ENCODE data around the gene KCNK2.

KCNK2 gene

GRCh38 chr1:215243345-215244054 is 161.0 kb downstream of the KCNK2 start:
- no peaks in the 10 kb centered on the region for H3K27me3 ChIP-seq (ENCODE audit: insufficient read depth, poor library complexity, severe bottlenecking)
- ATAC-seq (ENCODE audit: low read depth) (no peak), DNase-seq (ENCODE audit: low spot score) (no peak)
- H3K36me3 ChIP-seq (ENCODE audit: low read depth): no peaks in the 10 kb centered on the region
- no peaks in the 10 kb centered on the region for H3K9me3 ChIP-seq (ENCODE audit: severe bottlenecking)
- no peak overlapping the region for H3K27ac ChIP-seq (ENCODE audit: poor library complexity, severe bottlenecking)
- no peak for TF ChIP-seq CTCF (IDR thresholded peaks at IDR 0.05; ENCODE audit: poor library complexity, severe bottlenecking)
- H3K4me1 ChIP-seq (ENCODE audit: insufficient read depth, poor library complexity, severe bottlenecking): no peaks in the 10 kb centered on the region
- H3K4me3 ChIP-seq (ENCODE audit: severe bottlenecking): no peak overlapping the region

- Histone ChIP-seq H3K4me1 (ENCODE audit: insufficient read depth, poor library complexity, severe bottlenecking) (no peaks in the 10 kb centered on the region), H3K27me3 (ENCODE audit: insufficient read depth, poor library complexity, severe bottlenecking) (no peaks in the 10 kb centered on the region), H3K9me3 (ENCODE audit: severe bottlenecking) (no peaks in the 10 kb centered on the region), H3K4me3 (ENCODE audit: severe bottlenecking) (no peak overlapping the region), H3K36me3 (ENCODE audit: low read depth) (no peaks in the 10 kb centered on the region), H3K27ac (ENCODE audit: poor library complexity, severe bottlenecking) (no peak overlapping the region)
- ATAC-seq (ENCODE audit: low read depth): no peak
- no peak for TF ChIP-seq CTCF (IDR thresholded peaks at IDR 0.05; ENCODE audit: poor library complexity, severe bottlenecking)
- DNase-seq (ENCODE audit: low spot score): no peak
Observed at GRCh38 chr1:215250913-215251312, 168.4 kb downstream of the KCNK2 start.

- DNase-seq (ENCODE audit: low spot score) (no peak), ATAC-seq (ENCODE audit: low read depth) (no peak)
- no peaks in the 10 kb centered on the region for H3K9me3 ChIP-seq (ENCODE audit: severe bottlenecking)
- no peak for TF ChIP-seq CTCF (IDR thresholded peaks at IDR 0.05; ENCODE audit: poor library complexity, severe bottlenecking)
- no peak overlapping the region for H3K4me3 ChIP-seq (ENCODE audit: severe bottlenecking)
- no peaks in the 10 kb centered on the region for H3K4me1 ChIP-seq (ENCODE audit: insufficient read depth, poor library complexity, severe bottlenecking)
- H3K27me3 ChIP-seq (ENCODE audit: insufficient read depth, poor library complexity, severe bottlenecking): no peaks in the 10 kb centered on the region
- H3K36me3 ChIP-seq (ENCODE audit: low read depth): no peaks in the 10 kb centered on the region
- no peak overlapping the region for H3K27ac ChIP-seq (ENCODE audit: poor library complexity, severe bottlenecking)
Observed at GRCh38 chr1:215251428-215251827, 168.9 kb downstream of the KCNK2 start.

- H3K4me1 ChIP-seq (ENCODE audit: insufficient read depth, poor library complexity, severe bottlenecking): no peaks in the 10 kb centered on the region
- H3K4me3 ChIP-seq (ENCODE audit: severe bottlenecking): no peak overlapping the region
- H3K36me3 ChIP-seq (ENCODE audit: low read depth): no peaks in the 10 kb centered on the region
- no peaks in the 10 kb centered on the region for H3K9me3 ChIP-seq (ENCODE audit: severe bottlenecking)
- H3K27ac ChIP-seq (ENCODE audit: poor library complexity, severe bottlenecking): no peak overlapping the region
- H3K27me3 ChIP-seq (ENCODE audit: insufficient read depth, poor library complexity, severe bottlenecking): no peaks in the 10 kb centered on the region
- DNase-seq (ENCODE audit: low spot score): no peak
- no peak for ATAC-seq (ENCODE audit: low read depth)
- no peak for TF ChIP-seq CTCF (IDR thresholded peaks at IDR 0.05; ENCODE audit: poor library complexity, severe bottlenecking)
Observed at GRCh38 chr1:215252164-215252563, 169.6 kb downstream of the KCNK2 start.

GRCh38 chr1:215256936-215257679 is 174.6 kb downstream of the KCNK2 start:
- Histone ChIP-seq H3K4me1 (ENCODE audit: insufficient read depth, poor library complexity, severe bottlenecking) (no peaks in the 10 kb centered on the region), H3K27ac (ENCODE audit: poor library complexity, severe bottlenecking) (no peak overlapping the region), H3K27me3 (ENCODE audit: insufficient read depth, poor library complexity, severe bottlenecking) (no peaks in the 10 kb centered on the region), H3K4me3 (ENCODE audit: severe bottlenecking) (no peak overlapping the region), H3K9me3 (ENCODE audit: severe bottlenecking) (no peaks in the 10 kb centered on the region), H3K36me3 (ENCODE audit: low read depth) (no peaks in the 10 kb centered on the region)
- ATAC-seq (ENCODE audit: low read depth): no peak
- no peak for TF ChIP-seq CTCF (IDR thresholded peaks at IDR 0.05; ENCODE audit: poor library complexity, severe bottlenecking)
- no peak for DNase-seq (ENCODE audit: low spot score)
